Keratinocyte (primary cell): ENCODE results near the gene SKI. TPM values are rescaled to one million over a fixed set of nuclear protein-coding genes. Genes with fewer than 3 reads are reported as not detected.

ENCODE experiments used
- DNase-seq: peaks from one replicate; pipeline ENCODE4 v3.0.0-alpha.2; 2011; ENCODE audit warnings: low read depth, missing footprints, low spot score
- FAIRE-seq: peaks from 2 replicates; lab custom pipeline; 2011; peaks lifted over from hg19 to GRCh38; lab: Jason Lieb, UNC
- H2AFZ ChIP-seq: 2 replicates; pipeline ENCODE4 v1.6.0; 2012; ENCODE audit warnings: low read length, control low read depth, inconsistent platforms; ENCODE audit not compliant: control insufficient read depth
- H3K27ac ChIP-seq: 2 replicates; pipeline ENCODE4 v1.5.1; 2011; ENCODE audit warnings: low read length; ENCODE audit not compliant: control insufficient read depth, insufficient read depth
- H3K27me3 ChIP-seq: 3 replicates; pipeline ENCODE4 v1.6.0; 2011; ENCODE audit warnings: low read length; ENCODE audit not compliant: control insufficient read depth, insufficient read depth; ENCODE audit errors: extremely low read depth
- H3K36me3 ChIP-seq, 2 experiments: 2 replicates in 1 of 2; 3 replicates in 1 of 2; pipeline ENCODE4 v1.5.1; 2011; ENCODE audit warnings: low read length in 2 of 2, mild to moderate bottlenecking in 1 of 2; ENCODE audit not compliant: control insufficient read depth in 2 of 2, insufficient read depth in 2 of 2; ENCODE audit errors: extremely low read depth in 1 of 2
- H3K4me1 ChIP-seq: 3 replicates; pipeline ENCODE4 v1.5.1; 2011; ENCODE audit warnings: low read length; ENCODE audit not compliant: control insufficient read depth, insufficient read depth; ENCODE audit errors: extremely low read depth
- H3K4me2 ChIP-seq: 3 replicates; pipeline ENCODE4 v1.6.0; 2011; ENCODE audit warnings: low read depth, low read length; ENCODE audit not compliant: control insufficient read depth, insufficient read depth; ENCODE audit errors: extremely low read depth
- H3K4me3 ChIP-seq, 3 experiments: fragments of 200-600 bp in 1 of 3; sonication (generic) in 1 of 3; 2 replicates in 2 of 3; 3 replicates in 1 of 3; pipeline ENCODE4 v1.5.1; 2011 to 2016; ENCODE audit warnings: low read length in 3 of 3, mild to moderate bottlenecking in 3 of 3, control low read depth in 2 of 3, inconsistent platforms in 1 of 3, low read depth in 1 of 3, mixed read lengths in 1 of 3, mixed run types in 1 of 3, moderate library complexity in 1 of 3; ENCODE audit not compliant: control insufficient read depth in 2 of 3, insufficient read depth in 2 of 3; ENCODE audit errors: extremely low read depth in 1 of 3
- H3K79me2 ChIP-seq: 2 replicates; pipeline ENCODE4 v1.6.0; 2012; ENCODE audit warnings: low read length; ENCODE audit not compliant: control insufficient read depth, insufficient read depth
- H3K9ac ChIP-seq: 3 replicates; pipeline ENCODE4 v1.6.0; 2011; ENCODE audit warnings: low read length; ENCODE audit not compliant: control insufficient read depth, insufficient read depth; ENCODE audit errors: extremely low read depth
- H3K9me1 ChIP-seq: 3 replicates; pipeline ENCODE4 v1.6.0; 2011; ENCODE audit warnings: low read length; ENCODE audit not compliant: control insufficient read depth, insufficient read depth; ENCODE audit errors: extremely low read depth
- H3K9me3 ChIP-seq: 2 replicates; pipeline ENCODE4 v1.5.1; 2012; ENCODE audit warnings: low read depth, low read length; ENCODE audit not compliant: control insufficient read depth
- H4K20me1 ChIP-seq: 3 replicates; pipeline ENCODE4 v1.6.0; 2011; ENCODE audit warnings: low read length; ENCODE audit not compliant: control insufficient read depth, insufficient read depth; ENCODE audit errors: extremely low read depth
- CTCF ChIP-seq, 3 experiments: IDR thresholded peaks in 1 of 3; conservative IDR thresholded peaks in 1 of 3; optimal IDR thresholded peaks in 1 of 3; 2 replicates in 2 of 3; 3 replicates in 1 of 3; pipeline versions ENCODE3 to v1.5.1; 2011; ENCODE audit warnings: low read length in 3 of 3, mild to moderate bottlenecking in 3 of 3, moderate library complexity in 2 of 3, control low read depth in 1 of 3, inconsistent platforms in 1 of 3; ENCODE audit not compliant: insufficient read depth in 2 of 3; ENCODE audit errors: extremely low read depth in 1 of 3
- EZH2 ChIP-seq: IDR thresholded peaks from one replicate; pipeline ENCODE4 v1.6.1; 2012; ENCODE audit warnings: inconsistent platforms, mild to moderate bottlenecking, low read length, moderate library complexity
- dilution Hi-C: fragments of 300-500 bp; cut with MboI; formaldehyde crosslinking; loops from one replicate; pipeline ENCODE4 v1.7.0; 2020; ENCODE audit warnings: low sequenced_read_pairs; ENCODE audit not compliant: extremely low pct_ligation_motif_present
- polyA plus RNA-seq, 5 experiments: library from polyadenylated mRNA; depleted of rRNA in 3 of 5; stranded (reverse) in 3 of 5; stranded (forward) in 1 of 5; unstranded in 1 of 5; fragments of >200 nt; gene quantifications; 1 replicate in 1 of 5; 2 replicates in 3 of 5; 3 replicates in 1 of 5; pipeline versions ENCODE4 v1.2.1 to v1.2.3, GENCODE V29; 2011 to 2012; ENCODE audit warnings: missing spikeins in 2 of 5, low read depth in 1 of 5, low replicate concordance in 1 of 5

SKI gene
- polyA plus RNA-seq, 1 donor (not counting 4 experiments of a cell fraction or from before 2014, with no cell fraction given): 4.8 TPM

DNA sequence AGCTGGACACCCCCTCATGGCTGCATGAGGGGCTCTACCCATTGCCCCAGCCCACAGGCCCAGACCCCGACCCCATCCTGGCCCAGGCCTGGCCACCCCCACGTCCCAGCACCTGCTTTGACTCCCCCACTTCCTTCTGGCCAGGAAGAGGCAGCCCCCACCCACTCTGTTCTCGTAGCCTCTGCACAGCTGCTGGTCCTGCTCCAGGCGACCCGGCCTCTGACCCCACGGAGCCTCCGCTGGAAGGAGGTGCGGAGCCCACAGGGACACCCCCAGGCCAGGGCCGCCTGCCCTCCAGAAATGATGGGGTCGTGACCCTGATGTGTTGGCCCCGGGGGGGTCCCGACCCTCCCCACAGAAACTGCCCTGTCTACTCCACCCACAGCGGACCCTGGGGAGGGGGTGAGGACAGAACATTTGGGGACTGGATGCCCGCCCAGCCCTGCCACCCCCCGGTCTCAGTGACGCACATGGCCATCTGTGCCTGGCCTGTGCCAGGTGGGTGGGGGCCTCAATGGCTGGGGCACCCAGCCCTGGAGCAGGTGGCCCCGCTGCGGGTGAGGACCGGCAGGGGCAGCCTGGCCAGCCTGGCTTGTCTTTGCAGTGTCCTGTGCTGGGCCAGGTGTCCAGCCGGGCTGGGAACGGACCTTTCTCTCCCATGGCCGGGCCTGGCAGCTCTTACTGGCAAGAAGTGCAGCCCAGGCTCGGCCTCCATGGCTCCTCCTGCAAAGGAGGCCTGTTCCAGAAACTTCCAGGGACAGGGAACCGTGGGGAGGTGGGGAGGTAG is 84.6 kb downstream of the SKI start:
- Histone ChIP-seq H3K4me2 (no peak overlapping the region), H3K9me1 (no peaks in the 10 kb centered on the region), H4K20me1 (no peaks in the 10 kb centered on the region), H3K4me3 (no peak overlapping the region), H3K9me3 (no peaks in the 10 kb centered on the region), H3K36me3 (peaks cover 3 to 8% of the 10 kb centered on the region in 2 experiments), H3K79me2 (no peaks in the 10 kb centered on the region), H3K4me1 (no peaks in the 10 kb centered on the region), H3K27ac (no peak overlapping the region), H2AFZ (no peak overlapping the region), H3K27me3 (no peaks in the 10 kb centered on the region), H3K9ac (no peak overlapping the region)
- dilution Hi-C loops: no loop called here
- FAIRE-seq (no peak), DNase-seq (no peak)
- TF ChIP-seq CTCF (optimal IDR thresholded peaks at IDR 0.05 in 1 of 3, IDR thresholded peaks at IDR 0.05 in 1 of 3, conservative IDR thresholded peaks at IDR 0.05 in 1 of 3; ENCODE audit: extremely low read depth in 1 of 3, insufficient read depth in 2 of 3, low read length in 3 of 3): no peak
- TF ChIP-seq EZH2: no peak

DNA sequence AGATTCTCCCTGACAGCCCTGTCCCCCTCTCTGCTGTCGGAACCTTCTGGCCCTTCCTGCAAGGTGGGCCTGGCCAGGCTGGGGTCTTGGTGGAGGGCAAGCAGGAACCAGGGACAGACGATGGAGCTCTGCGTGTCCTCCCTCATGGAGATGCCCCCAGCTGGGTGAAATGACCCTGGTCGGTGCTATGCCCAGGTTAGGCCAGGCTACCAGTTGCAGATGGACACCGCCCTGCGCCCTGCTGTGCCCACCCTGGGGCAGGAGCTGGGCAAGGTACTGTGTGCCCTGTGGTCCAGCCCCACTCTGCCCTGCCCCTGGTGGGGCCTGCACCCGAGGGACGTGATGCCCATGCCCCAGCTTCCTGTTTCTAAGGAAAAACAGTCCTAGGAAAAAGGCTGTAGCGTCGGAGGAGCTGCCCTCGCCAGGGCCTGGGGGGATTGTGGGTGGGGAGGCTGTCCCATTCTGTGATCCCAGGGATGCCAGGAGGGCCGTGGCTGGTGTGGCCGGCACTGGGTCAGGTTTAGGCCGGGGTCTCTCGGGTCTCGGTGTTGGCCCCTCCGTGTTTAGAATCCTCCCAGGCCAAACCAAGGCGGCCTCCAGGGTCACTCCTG is 85.6 kb downstream of the SKI start:
- Histone ChIP-seq H3K4me1 (no peaks in the 10 kb centered on the region), H3K9me1 (no peaks in the 10 kb centered on the region), H4K20me1 (no peaks in the 10 kb centered on the region), H3K9me3 (no peaks in the 10 kb centered on the region), H3K36me3 (no peaks in the 10 kb centered on the region), H3K27ac (no peak overlapping the region), H3K79me2 (no peaks in the 10 kb centered on the region), H2AFZ (no peak overlapping the region), H3K4me3 (peak overlapping the region in 2 of 3 experiments; percentile 43 to 46), H3K27me3 (no peaks in the 10 kb centered on the region), H3K9ac (peak overlapping the region; percentile 28), H3K4me2 (peak overlapping the region; percentile 37)
- dilution Hi-C loops: no loop called here
- DNase-seq: no peak
- TF ChIP-seq CTCF (optimal IDR thresholded peaks at IDR 0.05 in 1 of 3, IDR thresholded peaks at IDR 0.05 in 1 of 3, conservative IDR thresholded peaks at IDR 0.05 in 1 of 3; ENCODE audit: extremely low read depth in 1 of 3, insufficient read depth in 2 of 3, low read length in 3 of 3): no peak
- TF ChIP-seq EZH2: no peak
- no peak for FAIRE-seq
